HuH-7.5 (cell line): ENCODE data around the gene CST7.

Source experiments
- DNase-seq: peaks from one replicate; pipeline ENCODE4 v3.0.0; 2011; ENCODE audit warnings: low spot score

The CST7 gene

GRCh38 chr20:25005661-25006060 lies 56.6 kb downstream of the CST7 start:
- no peak for DNase-seq

- no peak for DNase-seq
Measured at GRCh38 chr20:25006431-25007167, 57.5 kb downstream of the CST7 start.

GRCh38 chr20:25007491-25008305 lies 58.6 kb downstream of the CST7 start:
- no peak for DNase-seq

GRCh38 chr20:25008388-25009217 lies 59.5 kb downstream of the CST7 start:
- no peak for DNase-seq
